Right lobe of liver (tissue), 6 donors: ENCODE data around the gene MAPKAPK5. TPM values are rescaled to one million over a fixed set of nuclear protein-coding genes. Genes with fewer than 3 reads are reported as not detected.

Experiments used
- ATAC-seq, 4 donors: fragments of 200-7000 bp; cut with Tn5 transposase; one replicate each; pipeline ENCODE4 v1.9.1; 2020; ENCODE audit warnings: mild to moderate bottlenecking in 4 of 4, moderate library complexity in 4 of 4
- DNase-seq, 3 donors: peaks; one replicate each; pipeline ENCODE4 v3.0.0-alpha.2; 2020
- H3K27ac ChIP-seq, 3 donors: fragments of 200-600 bp; one replicate each; pipeline ENCODE4 v1.8.0; 2022
- H3K27me3 ChIP-seq, 2 donors: fragments of 200-600 bp; one replicate each; pipeline ENCODE4 v1.8.0; 2022
- H3K36me3 ChIP-seq, 4 donors: fragments of 200-600 bp; sonication (generic) in 1 of 4; one replicate each; pipeline versions ENCODE4 v1.5.1 to v1.8.0; 2017 to 2022; ENCODE audit warnings: control low read depth in 1 of 4
- H3K4me1 ChIP-seq, 4 donors: fragments of 200-600 bp; sonication (generic) in 1 of 4; one replicate each; pipeline versions ENCODE4 v1.5.1 to v1.8.0; 2017 to 2022; ENCODE audit warnings: control low read depth in 1 of 4
- H3K4me3 ChIP-seq, 3 donors: fragments of 200-600 bp; one replicate each; pipeline ENCODE4 v1.8.0; 2022
- H3K9me3 ChIP-seq, 4 donors: fragments of 200-600 bp; sonication (generic) in 1 of 4; one replicate each; pipeline versions ENCODE4 v1.5.1 to v1.8.0; 2017 to 2022; ENCODE audit warnings: control low read depth in 1 of 4
- CTCF ChIP-seq, 4 donors: fragments of 200-600 bp in 3 of 4; fragments of 450-650 bp in 1 of 4; IDR thresholded peaks; one replicate each; pipeline versions ENCODE4 v1.5.1 to v1.8.0; 2016 to 2022; ENCODE audit warnings: antibody characterized with exemption in 4 of 4, mild to moderate bottlenecking in 2 of 4
- POLR2A ChIP-seq: fragments of 450-650 bp; IDR thresholded peaks from one replicate; pipeline ENCODE4 v1.6.1; 2017; ENCODE audit warnings: antibody characterized with exemption, mild to moderate bottlenecking
- WGBS: methylation state at CpG from one replicate; pipeline ENCODE4 v1.1.6; 2018; ENCODE audit warnings: low coverage, low lambda C conversion rate; ENCODE audit not compliant: insufficient coverage; ENCODE audit errors: missing lambda C conversion rate; 5-methylcytosine and 5-hydroxymethylcytosine counted together
- intact Hi-C, 2 donors: fragments of 100-400 bp; cut with DNase I; formaldehyde crosslinking; loops; one replicate each; pipeline versions ENCODE4 v1.11.2 to v1.14.1; 2022
- total RNA-seq, 6 experiments: library from RNA; depleted of rRNA in 2 of 6; stranded (reverse); fragments of >200 nt in 2 of 6; fragmentation: NEBNext Ultra II Directional in 3 of 6; extraction: Animal tissue kit (Norgen Biotek cat#: 25700) in 3 of 6; gene quantifications; one replicate each; pipeline versions ENCODE4 v1.1.0 to v1.2.4, GENCODE V29; 2016 to 2023
- donor health status: DM: no; HTN: yes; CAD: no.
- donor health status: DM: no; HTN: no; CAD: no.
- donor health status: DM: no; HTN: no; CAD: no.
- donor health status: DM: no; HTN: yes; CAD: no.
- donor health status: DM: no; HTN: yes; CAD: no.

MAPKAPK5 gene
- total RNA-seq, 6 experiments from 2014 or later = 18.0 to 28.1 (median 19.9) TPM

GRCh38 chr12:111904446-111904975 lies 62.5 kb downstream of the MAPKAPK5 start:
- DNase-seq (no peak), ATAC-seq (no peak)
- intact Hi-C loops = no loop called here
- Histone ChIP-seq H3K4me1 (no peaks in the 10 kb centered on the region), H3K4me3 (no peak overlapping the region), H3K9me3 (peaks cover 0 to 5% (median 0%) of the 10 kb centered on the region in 4 donors), H3K27ac (no peak overlapping the region), H3K27me3 (no peaks in the 10 kb centered on the region), H3K36me3 (no peaks in the 10 kb centered on the region)
- TF ChIP-seq POLR2A = no peak
- TF ChIP-seq CTCF (IDR thresholded peaks at IDR 0.05) = no peak

DNA sequence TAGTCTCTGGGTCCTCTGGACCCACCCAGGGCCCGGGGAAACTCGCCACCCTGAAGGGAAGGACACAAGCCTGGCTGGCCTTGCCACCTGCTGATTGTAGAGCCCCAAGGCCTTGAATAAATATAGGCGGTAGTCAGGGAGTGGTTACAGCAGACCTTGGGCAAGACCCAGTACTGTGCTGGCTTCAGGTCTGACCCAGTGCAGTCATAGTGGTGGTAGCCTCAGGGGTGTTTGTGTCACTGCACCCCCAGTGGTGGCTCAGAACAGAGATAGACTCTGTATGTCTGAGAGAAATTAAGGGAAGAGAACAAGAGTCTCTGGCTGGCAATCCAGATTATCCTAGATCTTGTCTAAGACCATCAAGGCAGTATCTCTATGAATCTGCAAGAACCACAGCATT lies 63.5 kb downstream of the MAPKAPK5 start:
- no CpG with 5 or more reads among the region's 3 CpGs for WGBS
- no peak overlapping the region for H3K4me3 ChIP-seq
- no peak overlapping the region for H3K27ac ChIP-seq
- intact Hi-C loops = no loop called here
- H3K27me3 ChIP-seq = no peaks in the 10 kb centered on the region
- no peak for ATAC-seq
- H3K9me3 ChIP-seq = peaks cover 0 to 5% (median 0%) of the 10 kb centered on the region in 4 donors
- no peaks in the 10 kb centered on the region for H3K36me3 ChIP-seq
- DNase-seq = no peak
- H3K4me1 ChIP-seq = no peaks in the 10 kb centered on the region
- TF ChIP-seq CTCF (IDR thresholded peaks at IDR 0.05) (no peak), POLR2A (no peak)

DNA sequence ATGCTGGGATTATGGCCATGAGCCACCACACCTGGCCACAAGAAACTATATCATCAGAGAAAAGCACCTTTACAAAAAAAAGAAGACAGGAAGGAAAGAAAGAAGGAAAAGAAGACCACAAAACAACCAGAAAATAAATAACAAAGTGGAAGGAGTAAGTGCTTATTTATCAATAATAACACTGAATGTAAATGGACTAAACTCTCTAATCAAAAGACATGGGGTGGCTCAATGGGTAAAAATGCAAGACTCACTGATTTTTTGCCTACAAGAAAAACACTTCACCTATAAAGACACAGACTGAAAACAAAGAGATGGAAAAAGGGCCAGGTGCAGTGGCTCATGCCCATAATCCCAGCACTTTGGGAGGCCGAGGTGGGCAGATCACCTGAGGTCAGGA lies 65.7 kb downstream of the MAPKAPK5 start:
- DNase-seq = no peak
- intact Hi-C loops = no loop called here
- H3K27me3 ChIP-seq = no peaks in the 10 kb centered on the region
- no peak for TF ChIP-seq CTCF (IDR thresholded peaks at IDR 0.05)
- no peak for TF ChIP-seq POLR2A
- no peaks in the 10 kb centered on the region for H3K4me1 ChIP-seq
- no peak for ATAC-seq
- H3K36me3 ChIP-seq = no peaks in the 10 kb centered on the region
- no CpG with 5 or more reads among the region's 1 CpG for WGBS
- H3K27ac ChIP-seq = no peak overlapping the region
- H3K4me3 ChIP-seq = no peak overlapping the region
- peaks cover 0 to 5% (median 0%) of the 10 kb centered on the region in 4 donors for H3K9me3 ChIP-seq

- H3K4me1 ChIP-seq = no peaks in the 10 kb centered on the region
- no peak overlapping the region for H3K27ac ChIP-seq
- intact Hi-C loops = no loop called here
- TF ChIP-seq POLR2A = no peak
- TF ChIP-seq CTCF (IDR thresholded peaks at IDR 0.05) = no peak
- H3K4me3 ChIP-seq = no peak overlapping the region
- DNase-seq (no peak), ATAC-seq (no peak)
- no peaks in the 10 kb centered on the region for H3K27me3 ChIP-seq
- no peaks in the 10 kb centered on the region for H3K36me3 ChIP-seq
- 76% methylated on average over 3 of the region's 3 CpGs for WGBS
- H3K9me3 ChIP-seq = no peaks in the 10 kb centered on the region
Measured at GRCh38 chr12:111925171-111925570, 83.1 kb downstream of the MAPKAPK5 start.

- TF ChIP-seq CTCF (IDR thresholded peaks at IDR 0.05) (no peak), POLR2A (no peak)
- ATAC-seq (no peak), DNase-seq (no peak)
- no peaks in the 10 kb centered on the region for H3K27me3 ChIP-seq
- no peaks in the 10 kb centered on the region for H3K4me1 ChIP-seq
- no peaks in the 10 kb centered on the region for H3K36me3 ChIP-seq
- 97% methylated on average over 2 of the region's 2 CpGs for WGBS
- no peak overlapping the region for H3K4me3 ChIP-seq
- no peak overlapping the region for H3K27ac ChIP-seq
- H3K9me3 ChIP-seq = no peaks in the 10 kb centered on the region
- intact Hi-C loops = no loop called here
Measured at GRCh38 chr12:111926631-111927030, 84.6 kb downstream of the MAPKAPK5 start.
